Muscle layer of colon (tissue), 2 donors: Measurements from ENCODE around the gene MAP2K3.
"Not testable (repeated sequence)": the region's sequence is repeated elsewhere in the genome, so short reads cannot be mapped to it uniquely, and the experiment has no call there.

Experiments used
- H3K27ac ChIP-seq: one replicate; pipeline ENCODE4 v1.7.0; 2013; ENCODE audit warnings: low read depth, mild to moderate bottlenecking, low read length, moderate library complexity
- H3K27me3 ChIP-seq, 2 donors: one replicate each; pipeline ENCODE4 v1.7.0; 2013; ENCODE audit warnings: low read length in 2 of 2, mild to moderate bottlenecking in 2 of 2; ENCODE audit not compliant: insufficient read depth in 2 of 2, control insufficient read depth in 1 of 2
- H3K36me3 ChIP-seq: one replicate; pipeline ENCODE4 v1.7.0; 2013; ENCODE audit warnings: mild to moderate bottlenecking, low read length; ENCODE audit not compliant: insufficient read depth
- H3K4me1 ChIP-seq: one replicate; pipeline ENCODE4 v1.7.0; 2013; ENCODE audit warnings: mild to moderate bottlenecking, low read length; ENCODE audit not compliant: insufficient read depth
- H3K4me3 ChIP-seq, 2 donors: one replicate each; pipeline ENCODE4 v1.7.0; 2013; ENCODE audit warnings: low read length in 2 of 2, low read depth in 1 of 2, mild to moderate bottlenecking in 1 of 2, moderate library complexity in 1 of 2
- H3K9ac ChIP-seq: one replicate; pipeline ENCODE4 v1.7.0; 2013; ENCODE audit warnings: low read length
- H3K9me3 ChIP-seq: one replicate; pipeline ENCODE4 v1.7.0; 2013; ENCODE audit warnings: mild to moderate bottlenecking, low read length
- donor health status: abdominal sarcoma.
- donor health status: Adenocarcinoma of cecum.

The MAP2K3 gene

GRCh38 chr17:21339011-21339410 is 54.5 kb downstream of the MAP2K3 start:
- H3K36me3 ChIP-seq: no peaks in the 10 kb centered on the region
- H3K9me3 ChIP-seq: no peaks in the 10 kb centered on the region
- H3K4me3 ChIP-seq: no peak overlapping the region
- H3K9ac ChIP-seq: no peak overlapping the region
- no peak overlapping the region for H3K27ac ChIP-seq
- no peaks in the 10 kb centered on the region for H3K4me1 ChIP-seq
- no peaks in the 10 kb centered on the region for H3K27me3 ChIP-seq

- not testable (repeated sequence) for H3K27me3 ChIP-seq, H3K9ac ChIP-seq, H3K4me3 ChIP-seq, H3K9me3 ChIP-seq, H3K27ac ChIP-seq, H3K36me3 ChIP-seq, H3K4me1 ChIP-seq
Observed at GRCh38 chr17:21339571-21339970, 55.1 kb downstream of the MAP2K3 start.

- H3K27me3 ChIP-seq, H3K9ac ChIP-seq, H3K36me3 ChIP-seq, H3K4me1 ChIP-seq, H3K4me3 ChIP-seq, H3K9me3 ChIP-seq, H3K27ac ChIP-seq: not testable (repeated sequence)
Observed at GRCh38 chr17:21340407-21340806, 55.9 kb downstream of the MAP2K3 start.

GRCh38 chr17:21341279-21341678 is 56.8 kb downstream of the MAP2K3 start:
- H3K36me3 ChIP-seq, H3K27me3 ChIP-seq, H3K4me1 ChIP-seq, H3K27ac ChIP-seq, H3K4me3 ChIP-seq, H3K9me3 ChIP-seq, H3K9ac ChIP-seq: not testable (repeated sequence)

GRCh38 chr17:21341925-21342540 is 57.5 kb downstream of the MAP2K3 start:
- not testable (repeated sequence) for H3K36me3 ChIP-seq, H3K4me1 ChIP-seq, H3K27me3 ChIP-seq, H3K9me3 ChIP-seq, H3K27ac ChIP-seq, H3K4me3 ChIP-seq, H3K9ac ChIP-seq

- H3K36me3 ChIP-seq, H3K4me3 ChIP-seq, H3K27me3 ChIP-seq, H3K9me3 ChIP-seq, H3K4me1 ChIP-seq, H3K27ac ChIP-seq, H3K9ac ChIP-seq: not testable (repeated sequence)
Observed at GRCh38 chr17:21343061-21343949, 58.8 kb downstream of the MAP2K3 start.

GRCh38 chr17:21344801-21345200 is 60.3 kb downstream of the MAP2K3 start:
- H3K27ac ChIP-seq, H3K4me3 ChIP-seq, H3K36me3 ChIP-seq, H3K9ac ChIP-seq, H3K27me3 ChIP-seq, H3K9me3 ChIP-seq, H3K4me1 ChIP-seq: not testable (repeated sequence)

GRCh38 chr17:21345236-21345635 is 60.7 kb downstream of the MAP2K3 start:
- Histone ChIP-seq H3K27me3 (no peaks in the 10 kb centered on the region), H3K36me3 (no peaks in the 10 kb centered on the region), H3K4me3 (no peak overlapping the region), H3K4me1 (no peaks in the 10 kb centered on the region), H3K27ac (no peak overlapping the region), H3K9ac (no peak overlapping the region), H3K9me3 (no peaks in the 10 kb centered on the region)

- H3K4me3 ChIP-seq, H3K27me3 ChIP-seq, H3K36me3 ChIP-seq, H3K9ac ChIP-seq, H3K27ac ChIP-seq, H3K4me1 ChIP-seq, H3K9me3 ChIP-seq: not testable (repeated sequence)
Observed at GRCh38 chr17:21346107-21346506, 61.6 kb downstream of the MAP2K3 start.

- not testable (repeated sequence) for H3K27ac ChIP-seq, H3K4me3 ChIP-seq, H3K4me1 ChIP-seq, H3K36me3 ChIP-seq, H3K9me3 ChIP-seq, H3K27me3 ChIP-seq, H3K9ac ChIP-seq
Observed at GRCh38 chr17:21346651-21347250, 62.2 kb downstream of the MAP2K3 start.

GRCh38 chr17:21347660-21348059 is 63.1 kb downstream of the MAP2K3 start:
- not testable (repeated sequence) for H3K4me3 ChIP-seq, H3K27me3 ChIP-seq, H3K27ac ChIP-seq, H3K9ac ChIP-seq, H3K4me1 ChIP-seq, H3K9me3 ChIP-seq, H3K36me3 ChIP-seq
